Small intestine (tissue), 7 donors: ENCODE results near the gene NCAPG. TPM values are rescaled to one million over a fixed set of nuclear protein-coding genes. Genes with fewer than 3 reads are reported as not detected.
A peak's percentile ranks its signal among the peaks of the same experiment; 100 is the strongest.

ENCODE experiments used
- DNase-seq, 2 donors: peaks; one replicate each; pipeline versions ENCODE4 v3.0.0 to v3.0.0-alpha.2; 2013
- FAIRE-seq: peaks from 2 replicates; lab custom pipeline; 2012; peaks lifted over from hg19 to GRCh38; lab: Jason Lieb, UNC
- H3K27ac ChIP-seq, 3 donors: one replicate each; pipeline ENCODE4 v1.5.1; 2013; ENCODE audit warnings: low read length in 2 of 3, mild to moderate bottlenecking in 2 of 3, control low read depth in 1 of 3, inconsistent platforms in 1 of 3, low read depth in 1 of 3, moderate library complexity in 1 of 3
- H3K27me3 ChIP-seq, 3 donors: one replicate each; pipeline ENCODE4 v1.6.1; 2013; ENCODE audit warnings: low read length in 3 of 3, inconsistent platforms in 1 of 3; ENCODE audit not compliant: control insufficient read depth in 3 of 3, insufficient read depth in 3 of 3
- H3K36me3 ChIP-seq, 3 donors: one replicate each; pipeline ENCODE4 v1.6.1; 2013; ENCODE audit warnings: low read length in 3 of 3, inconsistent platforms in 1 of 3, low read depth in 1 of 3, mild to moderate bottlenecking in 1 of 3, moderate library complexity in 1 of 3; ENCODE audit not compliant: control insufficient read depth in 3 of 3, insufficient read depth in 2 of 3
- H3K4me1 ChIP-seq, 3 donors: one replicate each; pipeline ENCODE4 v1.6.1; 2013; ENCODE audit warnings: low read length in 2 of 3, inconsistent platforms in 1 of 3, low read depth in 1 of 3, mild to moderate bottlenecking in 1 of 3, moderate library complexity in 1 of 3; ENCODE audit not compliant: control insufficient read depth in 3 of 3, insufficient read depth in 2 of 3
- H3K4me3 ChIP-seq, 3 donors: one replicate each; pipeline ENCODE4 v1.5.1; 2013; ENCODE audit warnings: low read length in 3 of 3, control low read depth in 1 of 3, inconsistent platforms in 1 of 3, low read depth in 1 of 3, mild to moderate bottlenecking in 1 of 3, moderate library complexity in 1 of 3
- H3K9me3 ChIP-seq, 2 donors: one replicate each; pipeline ENCODE4 v1.6.1; 2013; ENCODE audit warnings: low read depth in 1 of 2, low read length in 1 of 2; ENCODE audit not compliant: control insufficient read depth in 2 of 2, insufficient read depth in 1 of 2
- WGBS, 3 donors: extraction: QIAGEN DNeasy Blood & Tissue Kit; methylation state at CpG; one replicate each; pipeline ENCODE4 v1.1.7; 2013; 5-methylcytosine and 5-hydroxymethylcytosine counted together
- polyA plus RNA-seq, 4 donors: library from polyadenylated mRNA; stranded (reverse) in 3 of 4; unstranded in 1 of 4; fragments of 200-250 nt in 3 of 4; fragments of 120-200 nt in 1 of 4; gene quantifications; one replicate each; pipeline versions ENCODE4 v1.2.1 to v1.2.3, GENCODE V29; 2013
- donor health status: healthy with polysubstance abuse.
- donor health status: control.
- donor health status: control.
- donor health status: Bipolar disorder and iron deficiency.
- donor health status: healthy.

The NCAPG gene
- polyA plus RNA-seq, 4 donors = 0.54 to 11.7 (median 6.5) TPM

DNA sequence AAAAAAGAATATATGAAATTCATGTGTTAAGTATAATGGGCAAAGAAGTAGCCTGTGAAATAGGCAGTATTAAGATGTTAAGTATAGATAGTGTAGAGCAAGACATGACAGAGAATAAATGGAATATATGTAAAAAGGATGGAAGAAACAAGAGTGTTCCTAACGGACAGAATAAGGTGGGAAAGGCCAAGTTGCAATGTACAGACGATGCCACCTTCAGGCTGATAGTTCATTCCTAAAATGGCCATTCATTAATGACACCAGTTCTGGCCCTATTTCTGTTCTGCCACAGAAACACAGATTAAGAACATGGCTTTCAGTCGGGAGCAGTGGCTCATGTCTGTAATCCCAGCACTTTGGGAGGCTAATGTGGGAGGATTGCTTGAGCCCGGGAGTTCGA is 24.9 kb upstream of the NCAPG start:
- peaks cover 0 to 8% (median 2%) of the 10 kb centered on the region in 3 donors for H3K4me1 ChIP-seq
- H3K27me3 ChIP-seq = peaks cover 6 to 17% (median 7%) of the 10 kb centered on the region in 3 donors
- FAIRE-seq = no peak
- no peak for DNase-seq
- no peak overlapping the region for H3K27ac ChIP-seq
- no peaks in the 10 kb centered on the region for H3K9me3 ChIP-seq
- H3K36me3 ChIP-seq = no peaks in the 10 kb centered on the region
- H3K4me3 ChIP-seq = no peak overlapping the region
- 79 to 90% (median 84%) methylated on average over 5 of the region's 5 CpGs for WGBS, 3 donors

DNA sequence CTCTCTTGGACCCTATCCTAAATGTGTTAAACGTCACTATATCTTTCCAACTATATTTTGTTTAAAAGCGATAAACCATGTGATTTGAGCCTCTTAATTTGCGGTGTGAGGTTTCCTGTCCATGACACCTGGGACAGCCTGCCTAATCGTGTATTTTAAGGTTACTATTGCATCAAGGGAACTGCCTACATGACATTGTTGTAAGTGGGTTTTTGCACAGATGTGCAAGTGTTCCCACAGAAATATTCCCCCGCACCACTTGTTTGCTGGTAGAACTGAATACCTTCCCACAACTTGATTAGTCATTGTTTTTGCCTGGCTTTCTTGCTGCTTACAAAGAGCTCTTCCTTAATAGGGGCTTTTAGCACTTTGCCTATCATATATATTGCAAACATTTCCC is 24.2 kb upstream of the NCAPG start:
- H3K9me3 ChIP-seq = no peaks in the 10 kb centered on the region
- H3K4me1 ChIP-seq = peaks cover 0 to 6% (median 2%) of the 10 kb centered on the region in 3 donors
- peaks cover 1 to 10% (median 3%) of the 10 kb centered on the region in 3 donors for H3K27me3 ChIP-seq
- FAIRE-seq (no peak), DNase-seq (no peak)
- no peak overlapping the region for H3K27ac ChIP-seq
- peaks cover 0 to 4% (median 0%) of the 10 kb centered on the region in 3 donors for H3K36me3 ChIP-seq
- H3K4me3 ChIP-seq = no peak overlapping the region
- WGBS, 3 donors = 47 to 73% (median 66%) methylated on average over 5 of the region's 5 CpGs

DNA sequence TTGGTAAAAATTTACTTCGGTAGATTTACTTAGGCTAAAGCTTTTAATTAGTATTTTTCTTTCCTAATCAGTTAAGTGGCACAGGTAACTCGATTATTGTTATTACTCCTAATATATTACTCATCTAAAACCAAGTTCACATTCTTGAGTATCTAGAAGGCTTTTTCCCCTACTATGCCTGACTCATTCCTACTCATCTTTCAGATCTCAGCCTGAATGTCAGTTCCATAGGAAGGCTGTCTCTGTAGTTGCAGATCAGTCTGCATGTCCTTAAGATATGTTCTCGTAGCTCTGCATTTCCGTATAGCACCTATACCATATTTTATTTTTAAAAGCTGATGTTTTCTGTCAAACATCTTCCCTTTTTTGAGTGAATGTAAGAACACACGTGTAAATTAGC is 23.5 kb upstream of the NCAPG start:
- Histone ChIP-seq H3K4me3 (no peak overlapping the region), H3K9me3 (no peaks in the 10 kb centered on the region), H3K27ac (no peak overlapping the region), H3K36me3 (peaks cover 0 to 6% (median 0%) of the 10 kb centered on the region in 3 donors), H3K27me3 (peaks cover 0 to 2% (median 0%) of the 10 kb centered on the region in 3 donors), H3K4me1 (no peaks in the 10 kb centered on the region)
- no peak for FAIRE-seq
- no peak for DNase-seq
- WGBS, 3 donors = 79 to 86% (median 80%) methylated on average over 5 of the region's 5 CpGs

DNA sequence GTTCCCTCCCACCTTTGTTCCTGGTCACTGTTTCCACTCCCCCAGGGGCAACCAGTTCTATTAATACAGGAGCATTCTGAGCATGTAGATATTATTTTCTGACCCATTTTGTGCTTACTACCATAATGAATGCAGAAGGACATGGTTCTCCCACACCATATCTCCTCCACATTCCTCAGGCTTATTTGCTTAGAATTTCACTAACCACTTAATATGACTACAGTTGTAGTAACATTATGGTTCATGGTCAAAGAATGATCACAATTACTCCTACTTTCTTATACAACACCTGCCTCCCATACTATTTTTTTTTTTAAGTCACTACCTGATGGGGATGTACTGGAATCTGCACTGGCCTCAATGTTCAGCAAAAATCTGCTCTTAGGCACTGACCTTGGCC is 21.8 kb upstream of the NCAPG start:
- no peak for DNase-seq
- Histone ChIP-seq H3K4me3 (no peak overlapping the region), H3K36me3 (peaks cover 0 to 6% (median 0%) of the 10 kb centered on the region in 3 donors), H3K27me3 (no peaks in the 10 kb centered on the region), H3K4me1 (no peaks in the 10 kb centered on the region), H3K9me3 (no peaks in the 10 kb centered on the region), H3K27ac (no peak overlapping the region)
- no peak for FAIRE-seq

DNA sequence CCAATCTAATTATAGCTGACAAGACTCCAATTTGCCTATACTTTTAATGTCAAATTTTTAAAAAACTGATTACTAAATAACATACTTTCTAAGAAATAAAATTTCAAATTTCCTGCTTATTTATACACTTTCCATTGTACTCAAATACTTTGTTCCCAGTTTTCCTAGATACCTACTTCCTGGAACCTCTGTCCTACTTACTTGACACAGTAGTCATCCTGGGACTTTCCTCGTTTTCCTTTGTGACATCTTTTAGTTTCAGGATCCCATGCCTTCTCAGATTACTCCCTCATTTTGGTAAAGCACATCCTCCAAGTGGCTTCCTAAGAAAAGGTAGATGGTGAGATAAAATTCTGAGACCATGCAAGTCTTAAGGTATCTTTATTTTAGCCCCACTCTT is 16.0 kb upstream of the NCAPG start:
- no peaks in the 10 kb centered on the region for H3K27me3 ChIP-seq
- no peaks in the 10 kb centered on the region for H3K4me1 ChIP-seq
- no peak for DNase-seq
- peaks cover 0 to 9% (median 3%) of the 10 kb centered on the region in 3 donors for H3K36me3 ChIP-seq
- FAIRE-seq = no peak
- 50 to 54% (median 52%) methylated on average over 1 of the region's 1 CpG for WGBS, 3 donors
- H3K27ac ChIP-seq = no peak overlapping the region
- H3K4me3 ChIP-seq = no peak overlapping the region
- no peaks in the 10 kb centered on the region for H3K9me3 ChIP-seq

DNA sequence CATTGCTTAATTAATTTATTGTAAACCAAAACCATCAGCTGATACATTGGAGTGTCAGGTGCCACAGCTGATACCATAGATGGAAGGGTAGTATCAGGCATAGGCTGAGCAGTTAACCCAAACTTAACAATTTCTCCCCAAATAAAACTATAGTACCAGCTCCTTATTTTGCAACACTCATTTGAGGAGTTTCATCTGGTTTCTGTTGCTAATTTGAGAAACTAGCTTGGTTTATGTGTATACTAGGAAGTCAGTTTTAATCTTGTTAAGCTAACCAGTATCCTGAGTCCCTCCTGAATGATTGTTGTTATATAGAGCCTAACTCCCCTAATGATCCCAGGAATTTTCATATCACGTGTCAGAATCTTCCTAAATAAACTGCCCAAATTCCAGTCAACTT is 13.0 kb upstream of the NCAPG start:
- DNase-seq = no peak
- Histone ChIP-seq H3K9me3 (no peaks in the 10 kb centered on the region), H3K4me3 (no peak overlapping the region), H3K27me3 (no peaks in the 10 kb centered on the region), H3K4me1 (no peaks in the 10 kb centered on the region), H3K36me3 (peaks cover 0 to 7% (median 4%) of the 10 kb centered on the region in 3 donors), H3K27ac (no peak overlapping the region)
- 92 to 97% (median 94%) methylated on average over 1 of the region's 1 CpG for WGBS, 3 donors
- FAIRE-seq = no peak

DNA sequence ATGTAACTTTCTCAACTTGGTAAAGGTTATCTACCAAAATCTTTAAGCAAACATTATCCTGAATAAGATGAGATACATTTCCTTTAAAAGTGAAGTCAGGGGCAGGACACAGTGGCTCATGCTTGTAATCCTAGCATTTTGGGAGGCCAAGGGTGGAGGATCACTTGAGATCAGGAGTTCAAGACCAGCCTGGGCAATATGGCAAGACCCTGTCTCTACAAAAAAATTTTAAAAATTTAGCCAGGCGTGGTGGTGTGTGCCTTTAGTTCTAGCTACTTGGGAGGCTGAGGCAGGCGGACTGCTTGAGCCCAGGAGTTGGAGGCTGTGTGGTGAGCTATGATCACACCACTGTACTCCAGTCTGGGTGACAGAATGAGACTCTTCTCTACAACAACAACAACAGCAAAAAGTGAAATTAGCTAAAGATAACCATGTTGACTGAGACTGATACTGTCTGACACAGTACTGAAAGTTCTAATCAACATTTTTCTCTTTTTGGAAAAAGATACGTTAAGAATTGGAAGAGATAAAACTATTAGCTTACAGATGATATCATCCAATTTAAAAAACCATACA is 5.1 kb upstream of the NCAPG start:
- no peak for FAIRE-seq

DNA sequence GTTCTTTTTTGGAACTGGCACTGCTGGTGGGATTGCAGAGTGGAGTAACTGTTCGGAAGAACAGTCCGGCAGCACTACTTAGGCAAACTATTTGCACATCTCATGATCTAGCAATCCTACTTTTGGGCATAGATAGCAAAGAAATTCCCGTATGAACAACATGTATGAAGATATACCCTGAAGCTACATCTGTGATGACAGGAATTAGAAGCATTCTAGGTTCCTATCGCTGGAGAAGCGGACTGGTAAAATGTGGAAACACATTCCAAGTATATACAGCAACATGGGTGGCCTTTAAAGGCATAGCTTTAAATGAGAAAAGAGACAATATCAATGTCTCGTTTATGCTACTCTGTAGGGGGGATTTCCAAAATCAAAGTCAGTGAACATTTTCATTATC is 3.3 kb upstream of the NCAPG start:
- H3K4me1 ChIP-seq = peaks cover 0 to 15% (median 7%) of the 10 kb centered on the region in 3 donors
- H3K9me3 ChIP-seq = no peaks in the 10 kb centered on the region
- no peaks in the 10 kb centered on the region for H3K27me3 ChIP-seq
- H3K36me3 ChIP-seq = peaks cover 3 to 17% (median 17%) of the 10 kb centered on the region in 3 donors
- WGBS, 3 donors = 49 to 78% (median 71%) methylated on average over 6 of the region's 6 CpGs
- H3K27ac ChIP-seq = no peak overlapping the region
- FAIRE-seq = no peak
- no peak for DNase-seq
- peak overlapping the region in 1 of 3 donors; percentile 4 for H3K4me3 ChIP-seq

More for the DNA sequence above, 5.1 kb upstream of the NCAPG start:
- Histone ChIP-seq H3K36me3 (peaks cover 3 to 19% (median 17%) of the 10 kb centered on the region in 3 donors), H3K9me3 (no peaks in the 10 kb centered on the region), H3K4me1 (peaks cover 0 to 15% (median 7%) of the 10 kb centered on the region in 3 donors), H3K27ac (no peak overlapping the region), H3K27me3 (no peaks in the 10 kb centered on the region), H3K4me3 (no peak overlapping the region)
- WGBS, 3 donors = 80 to 94% (median 85%) methylated on average over 3 of the region's 3 CpGs
- DNase-seq = no peak

DNA sequence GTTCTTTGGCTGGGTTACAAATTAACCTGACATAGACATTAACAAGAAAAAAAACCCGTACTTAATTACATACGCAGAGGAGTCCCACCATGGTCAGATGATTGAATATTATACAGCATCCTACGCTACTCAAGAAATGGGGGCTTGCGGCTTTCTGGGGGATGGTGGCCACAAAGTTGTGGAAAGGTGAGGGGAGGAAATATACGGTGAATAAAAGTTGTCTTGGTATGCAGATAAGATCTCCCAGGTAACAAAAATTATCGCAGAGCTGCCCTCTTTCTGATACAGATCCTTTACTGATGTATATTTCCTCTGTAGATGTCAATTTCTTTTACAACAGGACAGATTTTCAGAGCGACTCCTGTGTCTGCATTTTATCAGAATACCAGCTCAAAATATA is 1.1 kb upstream of the NCAPG start:
- peak; percentile 9 to 36 for DNase-seq
- H3K4me3 ChIP-seq = peak overlapping the region; percentile 62 to 98 (median 80)
- H3K27ac ChIP-seq = peak overlapping the region in 2 of 3 donors; percentile 98 to 99

More for the DNA sequence above, 1.1 kb upstream of the NCAPG start:
- WGBS, 3 donors = 1% methylated on average over 7 of the region's 7 CpGs
- Histone ChIP-seq H3K9me3 (no peaks in the 10 kb centered on the region), H3K27me3 (no peaks in the 10 kb centered on the region), H3K4me1 (peaks cover 0 to 15% (median 7%) of the 10 kb centered on the region in 3 donors), H3K36me3 (peaks cover 0 to 9% (median 0%) of the 10 kb centered on the region in 3 donors)
- FAIRE-seq = no peak
